ENCODE data around the gene MR1. TPM values are rescaled to one million over a fixed set of nuclear protein-coding genes. Genes with fewer than 3 reads are reported as not detected.

MR1 gene
- total and polyA plus RNA-seq, 9 of the 15 experiments (the other 6 are each of a cell fraction or from before 2014, with no cell fraction given), result 9.7 to 21.7 (median 15.6) TPM

DNA sequence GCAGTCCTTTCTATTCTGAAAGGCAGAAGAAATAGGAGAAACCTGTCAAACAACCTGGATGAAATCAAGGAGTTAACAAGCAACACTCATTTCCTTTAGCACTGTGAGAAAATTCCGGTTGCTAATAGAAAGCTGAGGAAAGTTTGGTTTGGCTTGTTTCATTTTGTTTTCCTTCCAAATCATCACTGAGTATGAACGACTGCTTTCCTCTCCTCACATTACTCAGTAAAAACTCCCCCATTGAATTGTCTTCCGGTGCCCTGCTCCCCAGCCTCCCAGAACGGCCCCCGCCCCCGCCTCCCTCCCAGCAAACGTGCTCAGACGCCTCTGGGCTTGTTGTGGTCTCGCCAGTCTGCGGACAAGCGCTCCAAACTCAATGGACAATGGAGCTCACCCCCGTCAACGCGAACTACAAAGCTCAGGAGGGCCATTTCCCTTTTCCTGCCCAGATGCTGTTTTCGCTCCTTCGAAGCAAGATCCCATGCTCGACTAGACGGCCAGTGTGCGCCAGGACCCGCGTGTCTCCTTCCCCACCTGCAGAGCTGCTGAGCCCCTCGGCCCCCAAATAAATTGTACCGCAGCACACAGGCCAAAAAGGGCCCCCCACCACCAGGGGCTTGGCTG lies 11.9 kb upstream of the MR1 start (continued):
- TF ChIP-seq FOXM1 (IDR thresholded peaks at IDR 0.05; ENCODE audit: low read depth) (no peak), FOXM1 (CRISPR knock-in tag; IDR thresholded peaks at IDR 0.05; ENCODE audit: low read depth) (no peak), ZBTB9 (CRISPR knock-in tag; IDR thresholded peaks at IDR 0.05) (no peak; the same call in 1 of the 2 replicates), UBTF (IDR thresholded peaks at IDR 0.05; ENCODE audit: borderline replicate concordance in 1 of 2, low read depth in 2 of 2, low read length in 2 of 2) (0 out of 4 replicates have a peak, but pooled peaks of 1 of the 2 experiments have one; percentile 39), ZKSCAN8 (CRISPR knock-in tag; IDR thresholded peaks at IDR 0.05) (no peak), ZNF23 (CRISPR knock-in tag; IDR thresholded peaks at IDR 0.05) (no peak), SRSF3 (IDR thresholded peaks at IDR 0.05; ENCODE audit: insufficient read depth, low read length) (no peak), HNRNPH1 (optimal IDR thresholded peaks at IDR 0.05; ENCODE audit: low read depth, low read length) (no peak), ZNF583 (CRISPR knock-in tag; IDR thresholded peaks at IDR 0.05) (0 out of 2 replicates have a peak, but pooled peaks have one; percentile 22), ZNF551 (CRISPR knock-in tag; IDR thresholded peaks at IDR 0.05) (no peak), FOXJ3 (CRISPR knock-in tag; IDR thresholded peaks at IDR 0.05) (no peak), HBP1 (CRISPR knock-in tag; IDR thresholded peaks at IDR 0.05) (0 out of 2 replicates have a peak, but pooled peaks have one; percentile 44), RBM17 (IDR thresholded peaks at IDR 0.05; ENCODE audit: borderline replicate concordance, low read depth, low read length) (no peak), CBX2 (IDR thresholded peaks at IDR 0.05; ENCODE audit: insufficient read depth, low read length, poor library complexity, severe bottlenecking) (no peak), HNRNPUL1 (IDR thresholded peaks at IDR 0.05; ENCODE audit: low read length) (no peak), ZNF395 (CRISPR knock-in tag; IDR thresholded peaks at IDR 0.05) (no peak), POLR2AphosphoS5 (IDR thresholded peaks at IDR 0.05; ENCODE audit: control insufficient read depth, insufficient read depth, low read depth, low read length) (peak; percentile 64; the same call in 1 of the 2 replicates)
- TF ChIP-seq, protein P1, sequence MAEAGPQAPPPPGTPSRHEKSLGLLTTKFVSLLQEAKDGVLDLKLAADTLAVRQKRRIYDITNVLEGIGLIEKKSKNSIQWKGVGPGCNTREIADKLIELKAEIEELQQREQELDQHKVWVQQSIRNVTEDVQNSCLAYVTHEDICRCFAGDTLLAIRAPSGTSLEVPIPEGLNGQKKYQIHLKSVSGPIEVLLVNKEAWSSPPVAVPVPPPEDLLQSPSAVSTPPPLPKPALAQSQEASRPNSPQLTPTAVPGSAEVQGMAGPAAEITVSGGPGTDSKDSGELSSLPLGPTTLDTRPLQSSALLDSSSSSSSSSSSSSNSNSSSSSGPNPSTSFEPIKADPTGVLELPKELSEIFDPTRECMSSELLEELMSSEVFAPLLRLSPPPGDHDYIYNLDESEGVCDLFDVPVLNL (CRISPR knock-in tag; IDR thresholded peaks at IDR 0.05; ENCODE audit: low read depth), result no peak
- TF ChIP-seq, protein P2, sequence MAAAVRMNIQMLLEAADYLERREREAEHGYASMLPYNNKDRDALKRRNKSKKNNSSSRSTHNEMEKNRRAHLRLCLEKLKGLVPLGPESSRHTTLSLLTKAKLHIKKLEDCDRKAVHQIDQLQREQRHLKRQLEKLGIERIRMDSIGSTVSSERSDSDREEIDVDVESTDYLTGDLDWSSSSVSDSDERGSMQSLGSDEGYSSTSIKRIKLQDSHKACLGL (CRISPR knock-in tag; IDR thresholded peaks at IDR 0.05; ENCODE audit: borderline replicate concordance, poor library complexity, severe bottlenecking), result no peak
